Body of pancreas (tissue), 4 donors: ENCODE measurements around the gene FILIP1L. TPM values are rescaled to one million over a fixed set of nuclear protein-coding genes. Genes with fewer than 3 reads are reported as not detected.

Source experiments
- ATAC-seq: fragments of 150-250 bp; one replicate; pipeline ENCODE4 v1.9.1; 2016
- DNase-seq, 4 donors: peaks; one replicate each; pipeline ENCODE4 v3.0.0-alpha.2; 2019
- H3K27ac ChIP-seq, 4 donors: fragments of 200-600 bp; sonication (generic); 1 replicate in 3 of 4; 2 replicates in 1 of 4; pipeline versions ENCODE4 v1.5.1 to v1.6.1; 2016 to 2019; ENCODE audit warnings: mild to moderate bottlenecking in 1 of 4, mixed read lengths in 1 of 4, moderate library complexity in 1 of 4
- H3K27me3 ChIP-seq, 2 donors: fragments of 200-600 bp; sonication (generic); one replicate each; pipeline ENCODE4 v1.6.0; 2016; ENCODE audit warnings: mild to moderate bottlenecking in 1 of 2
- H3K36me3 ChIP-seq, 2 donors: fragments of 200-600 bp; sonication (generic); replicated peaks in 1 of 2; 2 replicates each; pipeline ENCODE4 v1.5.1; 2016; ENCODE audit warnings: low read depth in 2 of 2; ENCODE audit not compliant: insufficient read depth in 1 of 2
- H3K4me1 ChIP-seq: fragments of 200-600 bp; sonication (generic); one replicate; pipeline ENCODE4 v1.6.0; 2016
- H3K4me3 ChIP-seq, 2 donors: fragments of 200-600 bp; sonication (generic); 1 replicate in 1 of 2; 2 replicates in 1 of 2; pipeline ENCODE4 v1.5.1; 2016 to 2019
- H3K9me3 ChIP-seq, 3 donors: fragments of 200-600 bp; sonication (generic); 1 replicate in 2 of 3; 2 replicates in 1 of 3; pipeline ENCODE4 v1.5.1; 2016
- CTCF ChIP-seq, 7 experiments: fragments of 450-650 bp in 4 of 7; fragments of 200-600 bp in 3 of 7; sonication (generic) in 3 of 7; IDR thresholded peaks; one replicate each; pipeline ENCODE4 v1.5.1; 2016 to 2019; ENCODE audit warnings: antibody characterized with exemption in 7 of 7
- POLR2A ChIP-seq, 3 donors: fragments of 450-650 bp; IDR thresholded peaks; one replicate each; pipeline ENCODE4 v1.6.1; 2016; ENCODE audit warnings: antibody characterized with exemption in 3 of 3, mild to moderate bottlenecking in 2 of 3
- WGBS, 2 donors: methylation state at CpG; one replicate each; pipeline ENCODE4 v1.1.5; 2017; 5-methylcytosine and 5-hydroxymethylcytosine counted together
- intact Hi-C: fragments of 100-400 bp; cut with DNase I; formaldehyde crosslinking; loops from one replicate; pipeline ENCODE4 v1.15.1; 2023
- total RNA-seq, 2 donors: library from RNA; depleted of rRNA; stranded (reverse); fragments of >200 nt; gene quantifications; one replicate each; pipeline ENCODE4 v1.1.0, GENCODE V29; 2016

FILIP1L gene
- total RNA-seq, result 10 to 100 TPM; 27.8 to 47.8 TPM

GRCh38 chr3:100114413-100115030 is at the start of gene FILIP1L:
TSS of gene FILIP1L (minus strand) at chr3:100114501.
- no peak for ATAC-seq
- no peaks in the 10 kb centered on the region for H3K4me1 ChIP-seq
- intact Hi-C loops, result no loop called here

GRCh38 chr3:100163787-100164186 is 49.5 kb upstream of the FILIP1L start:
- WGBS, 2 donors, result 76 to 81% methylated on average over 2 of the region's 2 CpGs
- no peak for DNase-seq

More at GRCh38 chr3:100114413-100115030, at the start of gene FILIP1L:
- TF ChIP-seq POLR2A (IDR thresholded peaks at IDR 0.05) (no peak), CTCF (IDR thresholded peaks at IDR 0.05) (no peak)
- Histone ChIP-seq H3K27me3 (no peaks in the 10 kb centered on the region), H3K9me3 (no peaks in the 10 kb centered on the region), H3K36me3 (no peaks in the 10 kb centered on the region), H3K27ac (no peak within 1 kb of the TSS), H3K4me3 (no peak within 1 kb of the TSS)
- no peak for DNase-seq
- WGBS, 2 donors, result 91 to 98% methylated on average over 7 of the region's 7 CpGs

GRCh38 chr3:100160521-100160920 is 46.2 kb upstream of the FILIP1L start:
- peaks cover 9% of the 10 kb centered on the region for H3K4me1 ChIP-seq
- H3K27me3 ChIP-seq, result no peaks in the 10 kb centered on the region
- H3K9me3 ChIP-seq, result peaks cover 0 to 2% (median 0%) of the 10 kb centered on the region in 3 donors
- intact Hi-C loops, result no loop called here
- no peaks in the 10 kb centered on the region for H3K36me3 ChIP-seq
- TF ChIP-seq POLR2A (IDR thresholded peaks at IDR 0.05) (no peak), CTCF (IDR thresholded peaks at IDR 0.05) (no peak)
- 83 to 93% methylated on average over 2 of the region's 2 CpGs for WGBS, 2 donors
- no peak overlapping the region for H3K4me3 ChIP-seq
- H3K27ac ChIP-seq, result no peak overlapping the region
- DNase-seq (no peak), ATAC-seq (no peak)

More at GRCh38 chr3:100163787-100164186, 49.5 kb upstream of the FILIP1L start:
- Histone ChIP-seq H3K4me3 (no peak overlapping the region), H3K4me1 (peaks cover 9% of the 10 kb centered on the region), H3K36me3 (peaks cover 0 to 2% of the 10 kb centered on the region in 2 donors), H3K9me3 (no peaks in the 10 kb centered on the region), H3K27me3 (no peaks in the 10 kb centered on the region), H3K27ac (no peak overlapping the region)
- intact Hi-C loops, result no loop called here
- no peak for ATAC-seq
- TF ChIP-seq CTCF (IDR thresholded peaks at IDR 0.05) (no peak), POLR2A (IDR thresholded peaks at IDR 0.05) (no peak)

GRCh38 chr3:100159331-100160153 is 45.2 kb upstream of the FILIP1L start:
- no peak for ATAC-seq
- intact Hi-C loops, result no loop called here
- Histone ChIP-seq H3K27me3 (no peaks in the 10 kb centered on the region), H3K4me1 (peaks cover 9% of the 10 kb centered on the region), H3K36me3 (no peaks in the 10 kb centered on the region), H3K27ac (peak overlapping the region in 2 of 4 donors; percentile 6 to 9), H3K4me3 (no peak overlapping the region), H3K9me3 (peaks cover 0 to 8% (median 0%) of the 10 kb centered on the region in 3 donors)
- TF ChIP-seq POLR2A (IDR thresholded peaks at IDR 0.05) (no peak), CTCF (IDR thresholded peaks at IDR 0.05) (no peak)
- DNase-seq, result no peak
- 73 to 74% methylated on average over 4 of the region's 4 CpGs for WGBS, 2 donors
